Measurements from ENCODE around the gene ZNF467.

DNA sequence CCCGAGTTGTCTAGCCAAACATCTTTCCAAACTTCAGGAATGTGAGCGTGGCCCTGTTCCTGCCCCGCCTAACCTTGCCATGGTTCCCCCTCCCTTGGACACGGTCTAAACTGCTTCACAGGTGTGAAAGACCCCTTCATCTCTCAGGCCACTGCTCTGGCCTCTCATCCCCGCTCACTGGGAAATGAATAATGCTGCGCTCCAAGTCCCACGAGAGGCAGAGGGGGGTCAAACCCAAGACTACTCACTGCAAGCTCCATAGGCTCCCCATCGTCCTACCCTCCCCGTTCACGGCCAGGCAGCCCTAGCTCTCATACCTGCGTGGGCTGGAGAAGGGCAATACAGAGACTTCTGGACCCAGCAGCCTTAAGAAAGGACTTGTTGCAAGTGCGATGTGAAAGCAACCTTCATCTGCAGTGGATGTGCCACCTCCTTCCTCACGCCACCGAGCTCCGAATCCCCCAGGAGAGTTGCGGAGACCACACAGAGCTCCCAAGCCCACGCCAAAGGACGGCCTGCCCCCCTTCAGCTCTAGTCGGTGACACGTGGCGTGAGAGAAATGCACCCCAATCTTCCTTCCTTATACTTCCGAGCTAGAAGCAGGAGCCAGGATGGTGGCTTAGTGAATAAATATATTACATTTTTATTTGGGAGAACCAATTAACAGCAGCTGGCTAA, 9.7 kb downstream of the ZNF467 start:
- TF ChIP-seq POLR2A (IDR thresholded peaks at IDR 0.05): no peak
- TF ChIP-seq, protein P1, sequence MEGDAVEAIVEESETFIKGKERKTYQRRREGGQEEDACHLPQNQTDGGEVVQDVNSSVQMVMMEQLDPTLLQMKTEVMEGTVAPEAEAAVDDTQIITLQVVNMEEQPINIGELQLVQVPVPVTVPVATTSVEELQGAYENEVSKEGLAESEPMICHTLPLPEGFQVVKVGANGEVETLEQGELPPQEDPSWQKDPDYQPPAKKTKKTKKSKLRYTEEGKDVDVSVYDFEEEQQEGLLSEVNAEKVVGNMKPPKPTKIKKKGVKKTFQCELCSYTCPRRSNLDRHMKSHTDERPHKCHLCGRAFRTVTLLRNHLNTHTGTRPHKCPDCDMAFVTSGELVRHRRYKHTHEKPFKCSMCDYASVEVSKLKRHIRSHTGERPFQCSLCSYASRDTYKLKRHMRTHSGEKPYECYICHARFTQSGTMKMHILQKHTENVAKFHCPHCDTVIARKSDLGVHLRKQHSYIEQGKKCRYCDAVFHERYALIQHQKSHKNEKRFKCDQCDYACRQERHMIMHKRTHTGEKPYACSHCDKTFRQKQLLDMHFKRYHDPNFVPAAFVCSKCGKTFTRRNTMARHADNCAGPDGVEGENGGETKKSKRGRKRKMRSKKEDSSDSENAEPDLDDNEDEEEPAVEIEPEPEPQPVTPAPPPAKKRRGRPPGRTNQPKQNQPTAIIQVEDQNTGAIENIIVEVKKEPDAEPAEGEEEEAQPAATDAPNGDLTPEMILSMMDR (IDR thresholded peaks at IDR 0.05): no peak

Measured in body of pancreas (tissue), 4 donors.